ENCODE results near the gene EBF3. TPM values are rescaled to one million over a fixed set of nuclear protein-coding genes. Genes with fewer than 3 reads are reported as not detected.

The EBF3 gene
- total RNA-seq, 4 donors from 2014 or later: 1.4 to 4.2 (median 2.4) TPM

- Histone ChIP-seq H3K36me3 (no peaks in the 10 kb centered on the region), H3K4me1 (no peaks in the 10 kb centered on the region), H3K9me3 (no peaks in the 10 kb centered on the region), H3K27ac (no peak overlapping the region), H3K4me3 (no peak overlapping the region), H3K27me3 (no peaks in the 10 kb centered on the region)
- TF ChIP-seq CTCF (IDR thresholded peaks at IDR 0.05) (no peak), EP300 (IDR thresholded peaks at IDR 0.05) (no peak), POLR2AphosphoS5 (IDR thresholded peaks at IDR 0.05) (no peak), POLR2A (IDR thresholded peaks at IDR 0.05) (no peak)
- DNase-seq (ENCODE audit: low spot score in 2 of 2): peak in 1 of 2 donors; percentile 56
- WGBS: 38% methylated on average over 1 of the region's 1 CpG
Measured at GRCh38 chr10:129993621-129994020, 29.5 kb upstream of the EBF3 start.

- no peaks in the 10 kb centered on the region for H3K4me1 ChIP-seq
- H3K4me3 ChIP-seq: no peak overlapping the region
- no peaks in the 10 kb centered on the region for H3K36me3 ChIP-seq
- no peaks in the 10 kb centered on the region for H3K9me3 ChIP-seq
- TF ChIP-seq POLR2AphosphoS5 (IDR thresholded peaks at IDR 0.05): no peak
- no peak for TF ChIP-seq POLR2A (IDR thresholded peaks at IDR 0.05)
- no peak for TF ChIP-seq EP300 (IDR thresholded peaks at IDR 0.05)
- no peak for TF ChIP-seq CTCF (IDR thresholded peaks at IDR 0.05)
- DNase-seq (ENCODE audit: low spot score in 2 of 2): no peak
- H3K27ac ChIP-seq: no peak overlapping the region
- 78% methylated on average over 3 of the region's 3 CpGs for WGBS
- H3K27me3 ChIP-seq: no peaks in the 10 kb centered on the region
Measured at GRCh38 chr10:129992356-129992755, 28.3 kb upstream of the EBF3 start.

- Histone ChIP-seq H3K36me3 (no peaks in the 10 kb centered on the region), H3K4me3 (no peak overlapping the region), H3K4me1 (no peaks in the 10 kb centered on the region), H3K27me3 (peaks cover 14% of the 10 kb centered on the region), H3K9me3 (peaks cover 9% of the 10 kb centered on the region), H3K27ac (no peak overlapping the region)
- DNase-seq (ENCODE audit: low spot score in 2 of 2): no peak
- no peak for TF ChIP-seq POLR2AphosphoS5 (IDR thresholded peaks at IDR 0.05)
- TF ChIP-seq POLR2A (IDR thresholded peaks at IDR 0.05): no peak
- TF ChIP-seq EP300 (IDR thresholded peaks at IDR 0.05): no peak
- TF ChIP-seq CTCF (IDR thresholded peaks at IDR 0.05): no peak
Measured at GRCh38 chr10:129982825-129983224, 18.8 kb upstream of the EBF3 start.

- TF ChIP-seq CTCF (IDR thresholded peaks at IDR 0.05): no peak
- no peak for TF ChIP-seq EP300 (IDR thresholded peaks at IDR 0.05)
- no peak for TF ChIP-seq POLR2A (IDR thresholded peaks at IDR 0.05)
- TF ChIP-seq POLR2AphosphoS5 (IDR thresholded peaks at IDR 0.05): no peak
- H3K27ac ChIP-seq: no peak overlapping the region
- H3K4me1 ChIP-seq: no peaks in the 10 kb centered on the region
- no peaks in the 10 kb centered on the region for H3K36me3 ChIP-seq
- peaks cover 38% of the 10 kb centered on the region for H3K27me3 ChIP-seq
- WGBS: 90% methylated on average over 6 of the region's 6 CpGs
- no peak for DNase-seq (ENCODE audit: low spot score in 2 of 2)
- H3K9me3 ChIP-seq: peaks cover 9% of the 10 kb centered on the region
- no peak overlapping the region for H3K4me3 ChIP-seq
Measured at GRCh38 chr10:129978980-129979379, 14.9 kb upstream of the EBF3 start.

GRCh38 chr10:129978322-129978721 lies 14.2 kb upstream of the EBF3 start:
- Histone ChIP-seq H3K27me3 (peaks cover 44% of the 10 kb centered on the region), H3K4me3 (no peak overlapping the region), H3K4me1 (no peaks in the 10 kb centered on the region), H3K9me3 (peaks cover 4% of the 10 kb centered on the region), H3K27ac (no peak overlapping the region), H3K36me3 (no peaks in the 10 kb centered on the region)
- no peak for DNase-seq (ENCODE audit: low spot score in 2 of 2)
- no CpG with 5 or more reads among the region's 1 CpG for WGBS
- TF ChIP-seq POLR2AphosphoS5 (IDR thresholded peaks at IDR 0.05) (no peak), CTCF (IDR thresholded peaks at IDR 0.05) (no peak), EP300 (IDR thresholded peaks at IDR 0.05) (no peak), POLR2A (IDR thresholded peaks at IDR 0.05) (no peak)

All from suprapubic skin (tissue), 4 donors.